ENCODE results near the gene KRTAP23-1.

Gene KRTAP23-1, protein sequence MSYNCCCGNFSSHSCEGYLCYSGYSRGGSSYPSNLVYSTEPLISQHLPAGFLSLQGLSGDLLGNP

GRCh38 chr21:30348506-30348905, at the start of gene KRTAP23-1:
Gene KRTAP23-1 (minus strand): TSS chr21:30348606. CDS start chr21:30348606, 0 bp downstream.
- DNase-seq (ENCODE audit: low read depth), result no peak

DNA sequence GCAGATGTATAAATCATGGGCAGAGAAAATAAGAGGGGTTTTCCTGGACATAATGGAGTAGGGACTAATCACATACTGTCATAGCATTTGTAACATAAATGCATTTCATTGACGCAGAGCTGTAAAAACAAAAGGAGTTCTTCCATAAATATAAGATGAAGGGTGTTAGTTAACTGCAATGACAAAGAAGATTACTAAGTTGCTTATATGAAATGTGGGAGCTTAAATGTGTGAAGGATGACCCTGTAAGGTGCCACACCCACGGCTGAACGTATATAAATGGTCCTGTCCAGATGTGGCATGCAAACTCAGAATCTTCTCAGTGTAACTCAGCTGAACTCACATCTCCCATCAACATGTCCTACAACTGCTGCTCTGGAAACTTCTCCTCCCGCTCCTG, 47.3 kb upstream of the KRTAP23-1 start, which contains the start of gene KRTAP13-1:
Gene KRTAP13-1, plus strand, starts transcription at position 301 of the 400 bp plus-strand sequence. Its CDS starts 56 bp downstream, at position 357.
- DNase-seq (ENCODE audit: low read depth), result no peak

DNA sequence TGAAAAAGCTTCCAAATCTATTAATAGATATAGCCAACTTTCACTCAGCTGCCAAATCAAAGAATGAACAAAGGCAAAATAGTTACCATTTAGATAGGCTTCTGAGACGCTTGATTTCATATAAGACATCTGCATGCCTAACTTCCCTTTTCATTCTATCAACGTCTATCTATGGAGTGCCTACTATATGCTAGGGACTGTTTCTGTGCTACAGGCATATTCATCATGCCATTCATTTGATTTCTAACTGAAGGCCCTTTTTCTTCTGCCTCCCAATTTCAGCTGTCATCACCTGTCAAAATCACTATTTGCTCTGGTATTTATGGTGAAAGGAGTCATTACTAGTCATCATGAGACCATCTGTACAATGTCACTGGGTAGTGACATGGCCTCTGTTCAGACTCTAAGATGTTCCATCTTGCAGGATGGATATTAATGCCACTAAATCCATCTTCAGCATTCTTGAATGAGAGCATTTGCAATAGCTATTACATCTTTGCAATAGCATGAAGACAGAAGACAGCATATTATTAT, 43.2 kb upstream of the KRTAP23-1 start:
- DNase-seq (ENCODE audit: low read depth), result no peak

GRCh38 chr21:30382201-30382600, 33.8 kb upstream of the KRTAP23-1 start:
- no peak for DNase-seq (ENCODE audit: low read depth)

- no peak for DNase-seq (ENCODE audit: low read depth)
Measured at GRCh38 chr21:30372139-30372770, 23.8 kb upstream of the KRTAP23-1 start, which contains the start of gene KRTAP13-2. Gene KRTAP13-2 (minus strand): TSS chr21:30372271. CDS start chr21:30372213, 58 bp downstream.

- DNase-seq (ENCODE audit: low read depth), result no peak
Measured at GRCh38 chr21:30355906-30356305, 7.5 kb upstream of the KRTAP23-1 start.

DNA sequence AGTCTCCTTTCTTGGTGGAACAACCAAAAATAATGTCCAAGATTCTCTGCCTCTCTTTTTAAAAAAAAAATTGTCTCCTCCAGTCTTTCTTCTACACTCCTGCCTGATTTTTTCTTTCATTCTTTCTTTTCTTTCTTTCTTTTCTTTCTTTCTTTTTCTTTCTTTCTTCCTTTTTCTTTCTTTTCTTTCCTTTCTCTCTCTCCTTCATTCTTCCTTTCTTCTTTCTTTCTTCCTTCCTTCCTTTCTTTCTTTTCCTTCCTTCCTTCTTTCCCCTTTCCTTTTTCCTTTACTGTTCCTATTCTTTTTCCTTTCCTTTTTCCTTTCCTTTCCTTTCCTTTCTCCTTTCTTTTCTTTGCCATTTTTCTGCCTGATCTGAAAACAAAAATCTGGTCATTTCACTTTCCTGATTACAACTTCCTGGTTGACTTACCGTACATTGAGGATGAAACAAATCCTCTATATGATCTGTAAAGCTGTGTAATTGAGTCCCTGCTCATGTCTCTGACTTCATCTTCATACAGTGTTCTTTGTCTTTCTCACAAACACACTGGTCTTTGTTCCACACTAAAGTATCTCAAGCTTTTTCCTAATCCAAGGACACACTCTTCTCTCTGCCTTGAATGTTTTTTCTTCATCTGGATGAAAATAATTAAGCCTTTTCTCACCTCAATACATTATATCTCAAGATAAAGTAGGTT, 6.1 kb upstream of the KRTAP23-1 start:
- DNase-seq (ENCODE audit: low read depth), result no peak

- DNase-seq (ENCODE audit: low read depth), result no peak
Measured at GRCh38 chr21:30351534-30351933, 3.1 kb upstream of the KRTAP23-1 start.

GRCh38 chr21:30349572-30349971, 1.2 kb upstream of the KRTAP23-1 start:
- no peak for DNase-seq (ENCODE audit: low read depth)

- no peak for DNase-seq (ENCODE audit: low read depth)
Measured at GRCh38 chr21:30345014-30345413, 3.4 kb downstream of the KRTAP23-1 start.

DNA sequence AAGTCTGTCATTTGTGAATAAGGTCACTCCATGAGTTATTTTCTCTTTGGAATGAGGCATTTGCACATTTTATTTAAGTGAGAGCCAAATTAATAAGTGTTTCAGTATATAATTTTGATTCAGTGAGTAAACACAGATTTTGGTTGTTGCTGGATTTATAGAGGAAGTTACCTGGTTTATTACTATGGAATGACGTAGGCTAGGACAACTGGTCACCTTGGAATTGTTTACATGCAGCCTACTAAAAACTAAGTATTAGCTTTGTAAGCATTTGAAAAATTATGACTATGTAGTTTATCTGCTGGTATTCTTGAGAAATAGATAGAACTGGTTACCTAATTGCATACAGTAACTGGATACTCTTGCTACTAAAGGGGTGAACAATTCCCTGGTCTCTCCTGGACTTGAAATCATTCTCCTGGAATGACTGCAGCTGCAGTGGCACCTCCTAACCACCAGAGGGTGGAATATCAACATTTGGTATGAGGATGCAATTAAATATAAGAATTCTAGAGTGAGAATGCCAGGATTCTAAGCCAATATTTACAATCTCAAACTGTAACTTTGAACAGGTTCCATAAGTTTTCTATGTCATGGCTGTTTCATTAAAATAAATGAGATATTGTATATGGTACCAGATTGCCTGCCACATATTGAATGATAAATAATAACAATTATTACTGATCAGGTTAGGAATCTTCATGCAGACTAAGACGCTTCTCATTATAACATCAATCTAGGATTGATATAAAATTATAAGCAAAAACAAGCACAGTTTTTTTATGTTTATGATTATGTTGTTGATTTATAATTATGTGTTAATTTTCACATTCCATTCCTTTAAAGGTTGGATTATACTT, 7.5 kb downstream of the KRTAP23-1 start:
- DNase-seq (ENCODE audit: low read depth), result no peak

DNA sequence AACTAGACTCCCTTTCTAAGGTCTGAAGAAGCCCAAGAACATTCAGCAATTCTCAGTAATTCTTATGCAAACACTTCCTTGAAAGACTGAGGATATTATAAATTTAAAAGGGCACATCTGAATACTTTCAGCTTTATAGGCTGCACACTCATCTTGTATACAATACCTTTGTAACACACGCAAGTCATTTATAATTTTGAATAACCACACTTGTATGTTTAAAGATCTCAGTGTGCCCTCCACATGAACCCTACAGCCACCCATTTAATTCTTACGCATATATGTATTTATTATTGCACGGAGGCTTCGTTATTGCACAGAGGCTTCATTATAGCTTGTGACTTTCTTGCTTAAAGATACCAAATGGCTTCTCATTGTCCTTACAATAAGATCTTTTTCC, 9.7 kb downstream of the KRTAP23-1 start:
- no peak for DNase-seq (ENCODE audit: low read depth)

DNA sequence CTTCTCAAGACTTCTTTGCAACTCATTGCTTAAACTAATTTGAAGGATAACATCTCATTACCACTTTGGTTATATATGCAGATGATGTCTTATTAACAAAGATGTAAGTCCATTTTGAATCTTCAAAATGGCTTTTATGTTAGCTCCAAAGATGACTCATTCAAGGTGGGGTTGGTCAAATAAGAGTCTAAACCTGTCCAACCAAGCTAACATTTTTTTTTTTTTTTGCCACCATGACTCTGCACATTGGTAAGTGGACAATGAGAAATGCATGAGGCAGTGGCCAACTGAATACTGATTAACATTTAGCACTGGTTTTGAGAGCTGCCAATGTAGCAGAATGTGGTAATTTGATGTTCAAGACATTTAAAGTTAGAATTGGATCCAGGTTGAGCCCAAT, 10.6 kb downstream of the KRTAP23-1 start:
- no peak for DNase-seq (ENCODE audit: low read depth)

- no peak for DNase-seq (ENCODE audit: low read depth)
Measured at GRCh38 chr21:30337276-30337744, 11.1 kb downstream of the KRTAP23-1 start, which contains the start of gene KRTAP27-1. Gene KRTAP27-1 (minus strand): TSS chr21:30337694. CDS start chr21:30337668, 26 bp downstream.

DNA sequence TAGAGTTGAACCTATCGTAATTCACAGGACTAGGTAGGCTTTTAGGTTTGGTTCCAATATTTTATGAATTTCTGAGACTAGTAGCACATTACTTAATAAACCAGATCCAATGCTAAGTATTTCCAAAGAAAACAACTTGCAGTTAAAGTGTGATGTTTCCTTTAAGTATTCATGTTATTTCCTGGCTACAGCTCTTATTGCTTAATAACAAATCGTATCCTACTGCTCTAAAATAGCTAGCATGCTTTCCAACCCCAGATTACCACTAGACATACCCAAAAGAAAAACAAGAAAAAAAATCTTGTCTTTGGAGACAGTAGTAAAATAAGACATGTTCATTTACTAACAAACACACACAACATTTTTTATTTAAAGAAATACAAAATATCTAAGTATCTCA, 11.8 kb downstream of the KRTAP23-1 start:
- DNase-seq (ENCODE audit: low read depth), result peak; percentile 45

DNA sequence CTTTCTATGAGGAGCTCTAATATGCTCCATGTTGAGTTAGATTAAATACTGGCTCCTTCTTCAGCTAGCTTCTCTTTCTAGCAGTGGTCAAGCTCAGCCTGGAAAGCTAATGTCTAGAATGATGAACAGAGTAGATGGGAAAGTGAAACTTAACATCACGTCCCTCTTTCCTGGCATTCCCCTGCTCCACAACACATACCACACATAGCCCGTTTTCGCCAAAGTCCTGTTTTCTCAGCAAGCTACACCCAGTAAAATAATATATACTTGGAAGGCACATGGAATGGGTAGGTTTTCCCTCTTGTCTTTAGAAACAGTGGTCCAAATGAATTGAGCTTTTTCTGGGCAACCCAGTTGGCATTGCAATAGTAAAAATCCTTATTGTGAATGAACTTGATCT, 14.7 kb downstream of the KRTAP23-1 start:
- DNase-seq (ENCODE audit: low read depth), result no peak

DNA sequence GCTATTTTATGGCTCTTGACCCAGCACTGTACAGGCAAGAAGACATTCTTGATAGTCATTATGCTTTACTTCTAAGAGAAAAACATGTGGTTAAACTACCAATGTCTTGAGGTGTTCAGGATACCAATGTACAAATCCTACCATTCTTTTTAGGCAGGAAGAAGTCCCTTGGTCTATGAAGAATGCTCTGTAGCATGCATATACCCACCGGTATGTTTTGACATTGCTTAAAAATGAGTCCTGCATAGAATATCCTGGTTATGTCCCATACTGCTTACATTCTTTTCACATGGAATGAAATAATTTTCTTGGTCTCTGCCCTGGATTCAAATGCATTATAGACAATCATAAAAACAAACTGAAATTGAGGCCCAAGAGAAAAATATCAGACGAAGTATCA, 15.7 kb downstream of the KRTAP23-1 start:
- DNase-seq (ENCODE audit: low read depth), result no peak

DNA sequence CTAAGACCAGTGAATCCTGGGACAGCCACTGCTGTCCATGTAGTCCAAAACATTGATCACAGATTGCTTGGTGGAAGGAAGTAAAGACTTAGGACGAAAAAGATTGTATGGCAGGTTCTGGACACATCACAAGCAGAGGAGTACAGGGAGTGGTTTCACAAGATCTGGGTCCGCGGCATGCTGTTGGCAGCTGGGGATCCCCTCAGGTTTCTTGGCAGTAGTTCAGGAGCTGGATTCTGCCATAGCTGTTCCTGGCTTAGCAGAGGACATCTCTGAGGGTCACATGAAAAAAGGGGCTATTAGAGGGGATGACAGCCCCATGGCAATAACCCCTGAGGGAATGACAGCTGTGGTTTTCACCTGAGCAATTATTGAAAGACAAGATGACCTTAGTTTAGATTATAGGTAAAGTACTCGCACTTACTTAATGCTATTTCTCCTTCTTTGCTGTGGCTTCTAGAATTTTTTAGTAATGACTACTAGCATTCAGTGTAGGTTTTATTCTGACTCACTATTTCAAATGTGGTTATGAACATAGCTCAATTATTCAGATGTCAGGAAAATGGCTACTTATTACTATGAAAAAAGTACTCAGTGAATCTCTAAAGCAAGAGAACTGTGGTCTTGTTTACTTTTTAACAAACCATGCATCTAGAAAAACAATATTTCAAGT, 19.1 kb downstream of the KRTAP23-1 start:
- peak; percentile 28 for DNase-seq (ENCODE audit: low read depth)

DNA sequence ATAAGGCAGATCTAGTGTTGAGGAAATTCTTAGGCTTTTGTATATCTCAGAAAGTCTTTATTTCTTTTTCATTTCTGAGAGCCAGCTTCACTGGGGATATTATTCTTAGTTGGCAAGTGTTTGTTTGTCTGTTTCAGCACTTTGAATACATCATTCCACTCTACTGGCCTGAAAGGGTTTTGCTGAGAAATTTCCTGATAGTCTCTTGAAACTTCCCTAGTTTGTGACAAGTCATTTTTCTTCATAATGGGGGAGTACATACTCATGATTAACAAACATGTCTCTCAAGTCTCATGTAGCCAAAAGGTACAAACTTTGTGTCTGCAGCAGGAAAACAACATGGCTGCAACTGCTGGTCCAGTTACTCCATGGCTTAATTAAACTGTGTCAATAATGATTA, 22.0 kb downstream of the KRTAP23-1 start:
- no peak for DNase-seq (ENCODE audit: low read depth)

DNA sequence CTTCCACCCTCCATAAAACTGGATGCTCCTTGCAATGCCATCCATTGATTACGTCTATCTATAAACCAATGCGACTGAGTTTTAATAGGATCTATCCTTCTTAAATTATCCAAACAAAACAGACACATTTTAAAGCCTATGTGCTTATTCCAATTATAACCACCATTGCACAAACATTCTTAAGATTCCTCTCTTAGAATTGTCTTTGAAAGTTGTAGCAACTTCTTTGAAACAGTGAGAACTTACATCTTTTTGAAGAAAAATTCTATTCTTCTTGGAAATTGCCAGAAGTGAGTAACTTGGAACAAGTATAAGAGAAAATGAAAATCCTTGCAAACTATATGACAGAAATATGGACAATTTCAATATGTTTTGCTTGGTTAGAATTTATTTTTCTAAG, 28.2 kb downstream of the KRTAP23-1 start, which contains the start of gene KRTAP26-1:
Gene KRTAP26-1, minus strand, starts transcription at position 101 of the 400 bp plus-strand sequence. CDS start 280 bp downstream, outside the sequence.
- DNase-seq (ENCODE audit: low read depth), result no peak

DNA sequence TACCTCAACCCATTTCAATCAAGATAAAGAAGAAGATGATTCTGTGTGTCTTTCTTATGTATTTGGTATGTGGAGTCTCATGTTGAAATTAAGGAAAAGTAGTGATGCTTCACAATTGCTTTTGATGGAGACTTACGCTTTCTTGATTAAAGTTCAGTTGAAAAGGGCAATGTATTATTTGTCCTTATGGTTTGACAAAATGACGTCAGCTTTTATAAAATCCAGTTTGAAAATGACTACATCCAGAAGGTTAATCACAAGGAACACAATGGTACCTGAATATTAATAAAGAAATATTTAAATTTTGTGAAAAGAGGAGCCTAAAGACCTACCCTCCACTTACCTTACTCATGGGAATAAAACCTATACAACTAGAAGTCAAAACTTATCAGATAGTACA, 32.7 kb downstream of the KRTAP23-1 start:
- no peak for DNase-seq (ENCODE audit: low read depth)
